MM.1S (cell line): ENCODE data around the gene PPP2R5B.

Experiments used
- DNase-seq: peaks from one replicate; pipeline ENCODE4 v3.0.0-alpha.2; 2015
- H2AFZ ChIP-seq: fragments of 300-600 bp; sonication (generic); 2 replicates; pipeline ENCODE4 v1.6.0; 2016; ENCODE audit warnings: antibody characterized with exemption, low read length
- H3F3A ChIP-seq: fragments of 300-600 bp; sonication (generic); 2 replicates; pipeline ENCODE4 v1.6.1; 2016; ENCODE audit warnings: mild to moderate bottlenecking, antibody characterized with exemption, low read length, moderate library complexity, mixed read lengths; ENCODE audit not compliant: insufficient read depth
- H3K27ac ChIP-seq: fragments of 300-600 bp; sonication (generic); 2 replicates; pipeline ENCODE4 v1.5.1; 2016; ENCODE audit warnings: mild to moderate bottlenecking, low read length
- H3K27me3 ChIP-seq: fragments of 300-600 bp; sonication (generic); replicated peaks from 2 replicates; pipeline ENCODE4 v1.6.0; 2016; ENCODE audit warnings: low read length; ENCODE audit not compliant: insufficient read depth
- H3K36me3 ChIP-seq: fragments of 300-600 bp; sonication (generic); replicated peaks from 2 replicates; pipeline ENCODE4 v1.6.1; 2016; ENCODE audit warnings: mild to moderate bottlenecking, low read length, mixed read lengths; ENCODE audit not compliant: insufficient read depth
- H3K4me1 ChIP-seq: fragments of 300-600 bp; sonication (generic); 2 replicates; pipeline ENCODE4 v1.6.1; 2016; ENCODE audit warnings: low read length, mixed read lengths
- H3K4me2 ChIP-seq: fragments of 300-600 bp; sonication (generic); 2 replicates; pipeline ENCODE4 v1.6.0; 2016; ENCODE audit warnings: low read depth, low read length
- H3K4me3 ChIP-seq: fragments of 300-600 bp; sonication (generic); 2 replicates; pipeline ENCODE4 v1.5.1; 2016; ENCODE audit warnings: low read length, mixed read lengths
- H3K79me2 ChIP-seq: fragments of 300-600 bp; sonication (generic); 2 replicates; pipeline ENCODE4 v1.6.1; 2016; ENCODE audit warnings: mixed run types, low read length, mixed read lengths
- H3K9ac ChIP-seq: fragments of 300-600 bp; sonication (generic); 2 replicates; pipeline ENCODE4 v1.6.1; 2016; ENCODE audit warnings: low read length, mixed read lengths
- H3K9me2 ChIP-seq: fragments of 300-600 bp; sonication (generic); replicated peaks from 2 replicates; pipeline ENCODE4 v1.6.1; 2016; ENCODE audit warnings: mild to moderate bottlenecking, low read length, mixed read lengths; ENCODE audit not compliant: insufficient read depth
- H3K9me3 ChIP-seq: fragments of 300-600 bp; sonication (generic); replicated peaks from 2 replicates; pipeline ENCODE4 v1.6.1; 2016; ENCODE audit warnings: mild to moderate bottlenecking, low read length, mixed read lengths; ENCODE audit not compliant: insufficient read depth
- H4K20me1 ChIP-seq: fragments of 300-600 bp; sonication (generic); 2 replicates; pipeline ENCODE4 v1.6.1; 2016; ENCODE audit warnings: mild to moderate bottlenecking, low read length, moderate library complexity, mixed read lengths; ENCODE audit not compliant: insufficient read depth
- CTCF ChIP-seq: fragments of 300-600 bp; sonication (generic); IDR thresholded peaks from 2 replicates; pipeline ENCODE4 v1.5.1; 2016; ENCODE audit warnings: antibody characterized with exemption, low read length, mixed read lengths
- EZH2 ChIP-seq: fragments of 300-600 bp; sonication (generic); optimal IDR thresholded peaks from 2 replicates; pipeline ENCODE3; 2017; ENCODE audit warnings: low read depth, mild to moderate bottlenecking, antibody characterized with exemption, low read length, mixed read lengths
- EZH2phosphoT487 ChIP-seq: fragments of 300-600 bp; sonication (generic); IDR thresholded peaks from 2 replicates; pipeline ENCODE4 v1.6.1; 2018; ENCODE audit warnings: antibody characterized with exemption, low read length

Gene PPP2R5B

DNA sequence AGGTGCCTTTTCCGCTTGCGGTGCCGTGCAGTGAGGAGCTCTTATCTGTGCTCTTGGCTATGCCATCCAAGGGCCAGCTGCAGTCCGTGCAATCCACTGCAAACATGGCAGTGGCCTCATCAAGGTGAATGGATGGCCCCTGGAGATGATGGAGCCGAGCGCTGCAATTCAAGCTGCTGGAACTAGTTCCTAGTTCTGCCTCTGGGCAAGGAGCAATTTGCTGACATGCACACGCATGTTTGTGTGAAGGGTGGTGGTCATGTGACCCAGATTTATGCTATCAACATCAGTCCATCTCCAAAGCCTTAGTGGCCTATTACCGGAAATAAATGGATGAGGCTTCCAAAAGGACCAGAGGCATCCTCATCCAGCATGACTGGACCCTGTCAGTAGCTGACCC lies 43.0 kb upstream of the PPP2R5B start:
- Histone ChIP-seq H4K20me1 (no peaks in the 10 kb centered on the region), H2AFZ (no peak overlapping the region), H3K27me3 (peaks cover 46% of the 10 kb centered on the region), H3F3A (peaks cover 16% of the 10 kb centered on the region), H3K9ac (no peak overlapping the region), H3K36me3 (no peaks in the 10 kb centered on the region), H3K79me2 (peaks cover 17% of the 10 kb centered on the region), H3K4me3 (no peak overlapping the region), H3K9me2 (no peaks in the 10 kb centered on the region), H3K9me3 (no peaks in the 10 kb centered on the region), H3K4me2 (no peak overlapping the region), H3K4me1 (peaks cover 30% of the 10 kb centered on the region), H3K27ac (no peak overlapping the region)
- TF ChIP-seq CTCF: no peak
- TF ChIP-seq EZH2phosphoT487: no peak
- no peak for TF ChIP-seq EZH2
- DNase-seq: no peak

DNA sequence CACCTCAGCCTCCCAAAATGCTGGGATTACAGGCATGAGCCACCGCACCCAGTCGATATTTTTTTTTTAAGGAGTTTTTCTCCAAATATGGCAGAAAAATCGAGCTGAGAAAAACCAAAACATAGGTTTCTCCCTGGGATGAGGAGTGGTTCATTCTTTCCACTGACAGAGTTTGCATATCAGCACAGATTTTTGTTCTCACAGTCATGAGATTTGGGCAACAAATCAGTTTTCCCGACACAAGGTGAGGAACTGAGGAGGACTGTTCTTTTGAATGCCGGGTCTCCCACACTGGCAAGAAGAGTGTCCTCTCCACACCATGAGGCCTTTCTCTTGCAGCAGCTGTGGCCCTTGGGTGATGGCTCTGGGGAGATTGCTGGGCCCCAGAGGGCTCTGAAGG lies 42.2 kb upstream of the PPP2R5B start:
- Histone ChIP-seq H4K20me1 (no peaks in the 10 kb centered on the region), H3K9me2 (no peaks in the 10 kb centered on the region), H3K4me3 (no peak overlapping the region), H3K36me3 (no peaks in the 10 kb centered on the region), H3K4me1 (peaks cover 23% of the 10 kb centered on the region), H2AFZ (no peak overlapping the region), H3K27me3 (peaks cover 46% of the 10 kb centered on the region), H3K4me2 (no peak overlapping the region), H3K9me3 (no peaks in the 10 kb centered on the region), H3F3A (peaks cover 16% of the 10 kb centered on the region), H3K9ac (no peak overlapping the region), H3K79me2 (peaks cover 10% of the 10 kb centered on the region), H3K27ac (no peak overlapping the region)
- no peak for DNase-seq
- TF ChIP-seq EZH2 (no peak), CTCF (no peak), EZH2phosphoT487 (no peak)

DNA sequence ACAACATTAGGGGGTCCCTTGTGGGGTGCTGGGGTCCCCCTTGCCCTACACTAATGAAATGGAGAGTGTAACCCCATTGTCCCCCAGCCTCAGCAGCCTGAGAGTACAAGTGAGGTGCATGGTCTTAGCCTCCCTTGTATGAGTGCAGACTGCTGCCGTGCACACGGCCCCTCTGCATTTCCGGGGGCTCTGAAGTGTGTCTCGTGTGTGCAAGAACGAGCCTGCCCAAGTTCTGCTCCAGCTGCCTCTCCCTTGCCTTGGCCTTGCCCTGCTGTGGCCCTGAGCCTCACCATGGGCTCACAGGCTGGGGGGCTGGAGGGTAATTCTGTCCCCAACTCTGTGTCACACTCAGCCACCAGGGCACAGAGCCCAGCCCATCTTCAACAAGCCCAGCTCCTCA lies 40.9 kb upstream of the PPP2R5B start:
- Histone ChIP-seq H3K9me2 (no peaks in the 10 kb centered on the region), H3K9ac (no peak overlapping the region), H3K36me3 (no peaks in the 10 kb centered on the region), H3F3A (peaks cover 16% of the 10 kb centered on the region), H3K4me2 (no peak overlapping the region), H4K20me1 (no peaks in the 10 kb centered on the region), H3K27me3 (peaks cover 46% of the 10 kb centered on the region), H3K79me2 (no peaks in the 10 kb centered on the region), H2AFZ (no peak overlapping the region), H3K9me3 (no peaks in the 10 kb centered on the region), H3K4me3 (no peak overlapping the region), H3K4me1 (peaks cover 23% of the 10 kb centered on the region), H3K27ac (no peak overlapping the region)
- DNase-seq: no peak
- no peak for TF ChIP-seq CTCF
- no peak for TF ChIP-seq EZH2
- no peak for TF ChIP-seq EZH2phosphoT487
